HepG2 (cell line): ENCODE measurements around the gene PTPRCAP. TPM values are rescaled to one million over a fixed set of nuclear protein-coding genes. Genes with fewer than 3 reads are reported as not detected.

Source experiments
- ASH2L ChIP-seq: fragments of 300-600, 200-600 bp; sonication (generic); IDR thresholded peaks from 2 replicates; pipeline ENCODE4 v1.7.0; 2017; ENCODE audit warnings: low read depth, mild to moderate bottlenecking, moderate library complexity, mixed read lengths, low read length; ENCODE audit not compliant: insufficient read length
- ATF7-NPFF ChIP-seq: sonication (generic); formaldehyde crosslinking; IDR thresholded peaks from 2 replicates; pipeline ENCODE4 v1.8.1; 2023; ENCODE audit warnings: mild to moderate bottlenecking, low read depth, missing genetic modification reagents, moderate library complexity
- DNMT1 ChIP-seq: sonication (generic); formaldehyde crosslinking; IDR thresholded peaks from 2 replicates; pipeline ENCODE4 v1.5.1; 2020; ENCODE audit warnings: mild to moderate bottlenecking, missing genetic modification reagents
- KLF15 ChIP-seq: sonication (generic); formaldehyde crosslinking; IDR thresholded peaks from 2 replicates; pipeline ENCODE4 v1.8.1; 2023; ENCODE audit warnings: borderline replicate concordance, mild to moderate bottlenecking, inconsistent platforms, missing genetic modification reagents, mixed read lengths
- MAFF ChIP-seq: IDR thresholded peaks from 2 replicates; pipeline ENCODE4 v1.6.1; 2011; ENCODE audit warnings: low read depth, low read length, improper control_type of control experiment
- NCOA5 ChIP-seq: sonication (generic); formaldehyde crosslinking; IDR thresholded peaks from 2 replicates; pipeline ENCODE4 v1.4.0; 2020; ENCODE audit warnings: missing genetic modification reagents
- NONO ChIP-seq, 2 experiments: fragments of 450-650 bp in 1 of 2; sonication (generic) in 1 of 2; formaldehyde crosslinking in 1 of 2; IDR thresholded peaks in 1 of 2; conservative IDR thresholded peaks in 1 of 2; 2 replicates each; pipeline versions ENCODE4 v1.6.1 to v1.8.0; 2017 to 2022; ENCODE audit warnings: mild to moderate bottlenecking in 1 of 2, missing genetic modification reagents in 1 of 2, moderate library complexity in 1 of 2
- PLRG1 ChIP-seq: fragments of 450-650 bp; conservative IDR thresholded peaks from 2 replicates; pipeline ENCODE4 v1.6.1; 2016
- POLR2A ChIP-seq, 2 experiments: IDR thresholded peaks; 2 replicates each; pipeline ENCODE4 v1.6.1; 2011; ENCODE audit warnings: low read depth in 2 of 2, low read length in 2 of 2, mild to moderate bottlenecking in 1 of 2, moderate library complexity in 1 of 2; ENCODE audit not compliant: insufficient read depth in 1 of 2
- PRPF4 ChIP-seq: fragments of 200-400 bp; formaldehyde crosslinking; IDR thresholded peaks from 2 replicates; pipeline ENCODE4 v1.6.1; 2016; ENCODE audit warnings: low read length, low read depth; ENCODE audit not compliant: poor library complexity, severe bottlenecking
- RXRA ChIP-seq: sonication (generic); formaldehyde crosslinking; IDR thresholded peaks from 2 replicates; pipeline ENCODE4 v1.5.1; 2020; ENCODE audit warnings: missing genetic modification reagents
- SNAPC2 ChIP-seq: sonication (generic); formaldehyde crosslinking; IDR thresholded peaks from 2 replicates; pipeline ENCODE4 v1.8.1; 2022; ENCODE audit warnings: mild to moderate bottlenecking, missing genetic modification reagents
- TEAD2 ChIP-seq: sonication (generic); formaldehyde crosslinking; IDR thresholded peaks from 2 replicates; pipeline ENCODE4 v1.9.0; 2021; ENCODE audit warnings: missing genetic modification reagents
- TOE1 ChIP-seq: sonication (generic); formaldehyde crosslinking; IDR thresholded peaks from 2 replicates; pipeline ENCODE4 v1.4.0; 2020; ENCODE audit warnings: mild to moderate bottlenecking, missing genetic modification reagents
- ZFP36L1 ChIP-seq: sonication (generic); formaldehyde crosslinking; IDR thresholded peaks from 2 replicates; pipeline ENCODE4 v1.8.0; 2022; ENCODE audit warnings: mild to moderate bottlenecking, missing genetic modification reagents, moderate library complexity
- ZNF160 ChIP-seq: sonication (generic); formaldehyde crosslinking; IDR thresholded peaks from 2 replicates; pipeline ENCODE4 v1.8.0; 2022; ENCODE audit warnings: mild to moderate bottlenecking, inconsistent platforms, missing genetic modification reagents
- ZNF530 ChIP-seq: sonication (generic); formaldehyde crosslinking; IDR thresholded peaks from 2 replicates; pipeline ENCODE4 v1.5.0; 2020; ENCODE audit warnings: low read depth, mild to moderate bottlenecking, missing genetic modification reagents
- ZNF7 ChIP-seq: IDR thresholded peaks from 2 replicates; pipeline ENCODE4 v1.6.1; 2016; ENCODE audit warnings: missing biosample characterization, missing genetic modification reagents
- ZNF737 ChIP-seq: sonication (generic); formaldehyde crosslinking; IDR thresholded peaks from 2 replicates; pipeline ENCODE4 v1.5.0; 2020; ENCODE audit warnings: missing genetic modification reagents, mild to moderate bottlenecking, borderline replicate concordance
- ZNF816 ChIP-seq: sonication (generic); formaldehyde crosslinking; IDR thresholded peaks from 2 replicates; pipeline ENCODE4 v1.8.0; 2022; ENCODE audit warnings: missing genetic modification reagents, mild to moderate bottlenecking, borderline replicate concordance
- ZSCAN12 ChIP-seq: sonication (generic); formaldehyde crosslinking; IDR thresholded peaks from 2 replicates; pipeline ENCODE4 v1.9.0; 2021; ENCODE audit warnings: mild to moderate bottlenecking, missing genetic modification reagents
- polyA plus RNA-seq, 8 experiments: library from polyadenylated mRNA; depleted of rRNA in 3 of 8; stranded (reverse) in 7 of 8; unstranded in 1 of 8; fragments of >200 nt; fragmentation: Illumina TruSeq in 4 of 8; extraction: Trizol in 4 of 8; gene quantifications; 2 replicates each; pipeline versions ENCODE4 v1.2.1 to v1.2.3, GENCODE V29; 2011 to 2016; ENCODE audit warnings: low read depth in 4 of 8, missing spikeins in 1 of 8, mixed read lengths in 1 of 8; ENCODE audit not compliant: insufficient read depth in 1 of 8
- total RNA-seq, 5 experiments: library from RNA; depleted of rRNA; stranded (reverse); fragments of >200 nt; fragmentation: Illumina TruSeq; extraction: Trizol; gene quantifications; 2 replicates each; pipeline ENCODE4 v1.2.3, GENCODE V29; 2016; ENCODE audit warnings: low read depth in 1 of 5
- TF ChIP-seq, protein P1 (sequence below): sonication (generic); formaldehyde crosslinking; IDR thresholded peaks from 2 replicates; pipeline ENCODE4 v1.4.0; 2020; ENCODE audit warnings: missing genetic modification reagents
- TF ChIP-seq, protein P2 (sequence below): IDR thresholded peaks from 2 replicates; pipeline ENCODE4 v1.6.1; 2016; ENCODE audit warnings: mild to moderate bottlenecking
- TF ChIP-seq, protein P3 (sequence below): sonication (generic); formaldehyde crosslinking; IDR thresholded peaks from 2 replicates; pipeline ENCODE4 v1.8.0; 2023; ENCODE audit warnings: mild to moderate bottlenecking, missing genetic modification reagents

Gene PTPRCAP
- total and polyA plus RNA-seq, 2 of the 13 experiments (the other 11 are each of a cell fraction or from before 2014, with no cell fraction given) = 0.60 to 0.70 TPM

DNA sequence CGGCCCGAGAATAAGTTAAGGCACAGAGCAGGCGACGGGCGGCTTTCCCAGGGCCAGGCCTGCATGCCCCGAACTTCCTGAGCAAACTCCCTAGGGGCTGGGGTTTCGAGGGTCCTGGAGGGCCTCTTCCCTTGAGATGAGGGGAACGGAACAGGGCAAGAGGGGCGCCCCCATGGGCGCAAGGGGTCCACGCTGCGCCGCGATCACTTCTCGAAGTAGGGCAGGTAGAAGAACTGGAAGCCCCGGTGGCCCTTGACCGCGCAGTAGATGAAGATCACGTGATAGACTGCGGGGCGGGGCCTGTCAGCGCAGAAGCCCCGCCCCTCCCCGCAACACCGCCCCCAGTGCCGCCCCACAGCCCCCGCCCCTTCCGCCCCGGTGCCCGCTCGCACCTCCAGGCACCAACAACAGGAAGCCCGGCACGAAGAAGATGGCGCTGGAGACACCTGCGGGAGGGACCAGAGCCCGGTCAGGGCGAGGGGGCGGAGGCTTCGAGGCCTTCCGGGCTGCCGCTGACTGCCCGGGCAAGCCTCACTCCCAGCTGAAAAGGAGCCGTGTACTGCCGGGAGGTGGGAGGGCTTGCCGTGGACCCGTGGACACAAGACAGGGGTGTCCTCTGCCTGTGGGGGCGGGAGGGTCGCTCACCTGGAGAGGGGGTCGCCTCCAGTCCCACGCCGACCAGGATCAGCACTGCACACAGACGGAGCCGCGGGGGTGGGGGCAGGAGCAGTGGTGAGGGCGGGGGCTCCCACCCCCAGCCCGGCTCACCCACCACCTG is 27.1 kb upstream of the PTPRCAP start (continued):
- TF ChIP-seq, protein P1, sequence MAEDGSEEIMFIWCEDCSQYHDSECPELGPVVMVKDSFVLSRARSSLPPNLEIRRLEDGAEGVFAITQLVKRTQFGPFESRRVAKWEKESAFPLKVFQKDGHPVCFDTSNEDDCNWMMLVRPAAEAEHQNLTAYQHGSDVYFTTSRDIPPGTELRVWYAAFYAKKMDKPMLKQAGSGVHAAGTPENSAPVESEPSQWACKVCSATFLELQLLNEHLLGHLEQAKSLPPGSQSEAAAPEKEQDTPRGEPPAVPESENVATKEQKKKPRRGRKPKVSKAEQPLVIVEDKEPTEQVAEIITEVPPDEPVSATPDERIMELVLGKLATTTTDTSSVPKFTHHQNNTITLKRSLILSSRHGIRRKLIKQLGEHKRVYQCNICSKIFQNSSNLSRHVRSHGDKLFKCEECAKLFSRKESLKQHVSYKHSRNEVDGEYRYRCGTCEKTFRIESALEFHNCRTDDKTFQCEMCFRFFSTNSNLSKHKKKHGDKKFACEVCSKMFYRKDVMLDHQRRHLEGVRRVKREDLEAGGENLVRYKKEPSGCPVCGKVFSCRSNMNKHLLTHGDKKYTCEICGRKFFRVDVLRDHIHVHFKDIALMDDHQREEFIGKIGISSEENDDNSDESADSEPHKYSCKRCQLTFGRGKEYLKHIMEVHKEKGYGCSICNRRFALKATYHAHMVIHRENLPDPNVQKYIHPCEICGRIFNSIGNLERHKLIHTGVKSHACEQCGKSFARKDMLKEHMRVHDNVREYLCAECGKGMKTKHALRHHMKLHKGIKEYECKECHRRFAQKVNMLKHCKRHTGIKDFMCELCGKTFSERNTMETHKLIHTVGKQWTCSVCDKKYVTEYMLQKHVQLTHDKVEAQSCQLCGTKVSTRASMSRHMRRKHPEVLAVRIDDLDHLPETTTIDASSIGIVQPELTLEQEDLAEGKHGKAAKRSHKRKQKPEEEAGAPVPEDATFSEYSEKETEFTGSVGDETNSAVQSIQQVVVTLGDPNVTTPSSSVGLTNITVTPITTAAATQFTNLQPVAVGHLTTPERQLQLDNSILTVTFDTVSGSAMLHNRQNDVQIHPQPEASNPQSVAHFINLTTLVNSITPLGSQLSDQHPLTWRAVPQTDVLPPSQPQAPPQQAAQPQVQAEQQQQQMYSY (CRISPR knock-in tag) = no peak; the same call in 1 of the 2 replicates
- TF ChIP-seq NCOA5 = no peak
- no peak for TF ChIP-seq ZNF530
- no peak for TF ChIP-seq KLF15
- no peak for TF ChIP-seq MAFF
- TF ChIP-seq ASH2L = peak; percentile 25
- TF ChIP-seq ZNF737 (CRISPR knock-in tag) = no peak
- no peak for TF ChIP-seq NONO (IDR thresholded peaks at IDR 0.05)
- peak; percentile 66 for TF ChIP-seq NONO (CRISPR knock-in tag; conservative IDR thresholded peaks at IDR 0.05)
- TF ChIP-seq, protein P2, sequence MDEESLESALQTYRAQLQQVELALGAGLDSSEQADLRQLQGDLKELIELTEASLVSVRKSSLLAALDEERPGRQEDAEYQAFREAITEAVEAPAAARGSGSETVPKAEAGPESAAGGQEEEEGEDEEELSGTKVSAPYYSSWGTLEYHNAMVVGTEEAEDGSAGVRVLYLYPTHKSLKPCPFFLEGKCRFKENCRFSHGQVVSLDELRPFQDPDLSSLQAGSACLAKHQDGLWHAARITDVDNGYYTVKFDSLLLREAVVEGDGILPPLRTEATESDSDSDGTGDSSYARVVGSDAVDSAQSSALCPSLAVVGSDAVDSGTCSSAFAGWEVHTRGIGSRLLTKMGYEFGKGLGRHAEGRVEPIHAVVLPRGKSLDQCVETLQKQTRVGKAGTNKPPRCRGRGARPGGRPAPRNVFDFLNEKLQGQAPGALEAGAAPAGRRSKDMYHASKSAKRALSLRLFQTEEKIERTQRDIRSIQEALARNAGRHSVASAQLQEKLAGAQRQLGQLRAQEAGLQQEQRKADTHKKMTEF = no peak; the same call in 1 of the 2 replicates
- no peak for TF ChIP-seq ZFP36L1 (CRISPR knock-in tag)
- TF ChIP-seq SNAPC2 (CRISPR knock-in tag) = no peak; the same call in 1 of the 2 replicates
- TF ChIP-seq PLRG1 = no peak
- TF ChIP-seq ZNF160 (CRISPR knock-in tag) = no peak
- TF ChIP-seq PRPF4 = no peak
- TF ChIP-seq ZSCAN12 = no peak
- peak; percentile 70 to 89; a peak in 3 of 4 replicates for TF ChIP-seq POLR2A (IDR thresholded peaks at IDR 0.05; ENCODE audit: insufficient read depth in 1 of 2, low read depth in 2 of 2, low read length in 2 of 2)
- no peak for TF ChIP-seq TOE1 (CRISPR knock-in tag)
- TF ChIP-seq RXRA = peak; percentile 15; the same call in 1 of the 2 replicates
- no peak for TF ChIP-seq ZNF816 (CRISPR knock-in tag)
- TF ChIP-seq TEAD2 = no peak
- no peak for TF ChIP-seq DNMT1 (CRISPR knock-in tag)
- TF ChIP-seq, protein P3, sequence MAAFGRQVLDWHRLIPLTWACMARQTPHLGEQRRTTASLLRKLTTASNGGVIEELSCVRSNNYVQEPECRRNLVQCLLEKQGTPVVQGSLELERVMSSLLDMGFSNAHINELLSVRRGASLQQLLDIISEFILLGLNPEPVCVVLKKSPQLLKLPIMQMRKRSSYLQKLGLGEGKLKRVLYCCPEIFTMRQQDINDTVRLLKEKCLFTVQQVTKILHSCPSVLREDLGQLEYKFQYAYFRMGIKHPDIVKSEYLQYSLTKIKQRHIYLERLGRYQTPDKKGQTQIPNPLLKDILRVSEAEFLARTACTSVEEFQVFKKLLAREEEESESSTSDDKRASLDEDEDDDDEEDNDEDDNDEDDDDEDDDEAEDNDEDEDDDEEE (CRISPR knock-in tag) = no peak
- no peak for TF ChIP-seq ZNF7
- TF ChIP-seq ATF7-NPFF (CRISPR knock-in tag) = 0 out of 2 replicates have a peak, but pooled peaks have one; percentile 17
